Muscle layer of duodenum (tissue), 2 donors: ENCODE results near the gene MFGE8.

Experiments used
- H3K27ac ChIP-seq: one replicate; pipeline ENCODE4 v1.7.0; 2013; ENCODE audit warnings: mild to moderate bottlenecking, low read length
- H3K27me3 ChIP-seq: one replicate; pipeline ENCODE4 v1.7.0; 2013; ENCODE audit warnings: low read depth, mild to moderate bottlenecking, control low read depth, low read length
- H3K36me3 ChIP-seq, 2 donors: one replicate each; pipeline ENCODE4 v1.7.0; 2013; ENCODE audit warnings: low read length in 2 of 2, control low read depth in 1 of 2, mild to moderate bottlenecking in 1 of 2; ENCODE audit not compliant: insufficient read depth in 2 of 2, control insufficient read depth in 1 of 2
- H3K4me1 ChIP-seq, 2 donors: one replicate each; pipeline ENCODE4 v1.7.0; 2013; ENCODE audit warnings: low read length in 2 of 2, mild to moderate bottlenecking in 2 of 2, control low read depth in 1 of 2, moderate library complexity in 1 of 2; ENCODE audit not compliant: insufficient read depth in 2 of 2, control insufficient read depth in 1 of 2
- H3K4me3 ChIP-seq, 2 donors: one replicate each; pipeline ENCODE4 v1.7.0; 2013; ENCODE audit warnings: low read length in 2 of 2, low read depth in 1 of 2, mild to moderate bottlenecking in 1 of 2
- H3K9me3 ChIP-seq, 2 donors: one replicate each; pipeline ENCODE4 v1.7.0; 2013; ENCODE audit warnings: low read length in 2 of 2, control low read depth in 1 of 2, mild to moderate bottlenecking in 1 of 2; ENCODE audit not compliant: control insufficient read depth in 1 of 2
- donor health status: healthy.

The MFGE8 gene

DNA sequence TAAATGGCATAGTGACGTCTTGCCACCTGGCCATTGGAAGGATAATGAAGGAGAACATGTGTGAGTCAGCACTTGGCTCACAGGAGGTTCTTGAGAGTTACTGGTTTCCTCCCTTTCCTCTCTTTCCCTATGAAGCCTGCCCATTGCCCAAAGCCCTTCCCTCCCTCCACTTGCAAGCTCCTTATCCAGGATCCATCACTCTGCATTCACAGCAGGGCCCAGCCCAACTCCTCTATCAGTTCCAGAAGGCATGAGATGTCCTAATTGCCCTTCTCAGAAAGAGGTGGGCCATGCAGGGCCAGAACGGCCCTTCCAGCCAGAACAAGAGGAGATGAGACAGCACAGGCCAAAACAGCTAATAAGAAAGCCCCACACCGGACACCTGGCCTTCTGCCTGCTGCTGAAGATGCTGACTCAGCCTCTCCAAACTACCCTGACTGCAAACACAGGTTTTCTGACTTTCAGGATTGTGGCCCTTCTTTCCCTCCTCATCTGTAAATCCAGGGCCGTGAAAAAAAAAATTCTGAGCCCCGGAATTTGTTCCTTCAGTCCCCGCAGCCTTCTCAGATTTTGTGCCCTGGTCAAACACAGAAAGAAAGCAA is 47.6 kb downstream of the MFGE8 start:
- Histone ChIP-seq H3K27ac (no peak overlapping the region), H3K4me3 (no peak overlapping the region), H3K36me3 (no peaks in the 10 kb centered on the region), H3K9me3 (no peaks in the 10 kb centered on the region), H3K27me3 (no peaks in the 10 kb centered on the region), H3K4me1 (no peaks in the 10 kb centered on the region)

GRCh38 chr15:88864861-88865497 is 48.2 kb downstream of the MFGE8 start:
- Histone ChIP-seq H3K4me3 (no peak overlapping the region), H3K9me3 (no peaks in the 10 kb centered on the region), H3K27me3 (no peaks in the 10 kb centered on the region), H3K36me3 (no peaks in the 10 kb centered on the region), H3K4me1 (no peaks in the 10 kb centered on the region), H3K27ac (no peak overlapping the region)

DNA sequence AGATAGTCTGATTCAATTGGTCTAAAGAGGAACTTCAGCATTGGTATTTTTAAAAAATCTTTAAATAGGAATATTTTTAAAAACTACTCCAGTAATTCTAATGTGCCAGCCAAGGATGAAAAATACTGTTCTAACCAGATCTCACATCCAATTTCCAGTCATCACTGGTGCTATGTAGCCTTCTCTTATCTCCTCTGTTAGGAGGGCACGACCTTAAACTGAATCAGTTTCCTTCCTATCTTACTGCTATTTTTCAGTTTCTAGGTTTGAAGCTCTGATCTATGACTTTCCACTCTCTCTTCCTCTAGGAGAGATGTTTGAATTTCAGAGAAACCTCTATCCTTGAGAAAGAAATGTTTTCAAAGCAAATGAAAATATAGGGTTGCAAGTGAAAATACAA is 49.8 kb downstream of the MFGE8 start:
- Histone ChIP-seq H3K4me3 (no peak overlapping the region), H3K27ac (no peak overlapping the region), H3K36me3 (no peaks in the 10 kb centered on the region), H3K27me3 (no peaks in the 10 kb centered on the region), H3K9me3 (no peaks in the 10 kb centered on the region), H3K4me1 (no peaks in the 10 kb centered on the region)

DNA sequence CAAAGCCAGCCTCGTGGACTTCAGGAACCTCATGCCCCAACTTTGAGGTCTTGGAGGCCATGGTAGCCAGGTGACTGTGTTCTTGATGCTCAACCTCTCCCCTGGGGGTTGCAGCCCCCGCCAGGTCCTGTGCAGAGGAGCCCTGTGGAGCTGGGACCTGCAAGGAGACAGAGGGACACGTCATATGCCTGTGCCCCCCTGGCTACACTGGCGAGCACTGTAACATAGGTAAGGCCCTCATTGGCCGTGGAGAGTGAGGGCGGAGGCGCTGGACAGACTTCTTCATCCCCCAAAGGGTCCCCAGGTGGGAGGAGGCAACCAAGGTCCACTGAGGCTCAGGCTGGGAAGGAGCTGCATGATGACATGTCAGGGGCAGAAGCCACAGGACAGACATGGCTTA is 53.0 kb downstream of the MFGE8 start:
- H3K9me3 ChIP-seq = no peaks in the 10 kb centered on the region
- H3K36me3 ChIP-seq = no peaks in the 10 kb centered on the region
- H3K4me1 ChIP-seq = no peaks in the 10 kb centered on the region
- H3K27ac ChIP-seq = no peak overlapping the region
- H3K4me3 ChIP-seq = no peak overlapping the region
- H3K27me3 ChIP-seq = no peaks in the 10 kb centered on the region

DNA sequence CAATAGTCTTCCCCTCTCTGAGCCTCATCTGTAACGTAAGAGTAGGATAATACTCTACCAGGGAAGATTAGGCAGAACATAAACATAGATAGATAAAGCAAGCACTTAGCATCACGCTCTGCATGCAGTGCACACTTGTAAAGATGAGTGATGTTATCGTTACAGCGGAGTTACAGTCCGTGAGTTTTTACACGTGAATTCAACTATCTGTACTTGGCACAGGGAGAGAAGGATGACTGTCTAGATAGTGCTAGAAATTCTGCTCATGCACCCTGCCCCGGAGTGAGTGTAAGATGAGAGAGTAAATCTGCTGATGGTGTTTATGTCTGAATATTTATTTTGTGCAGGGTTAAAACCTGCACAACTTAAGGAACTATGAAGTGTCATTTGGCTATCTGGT is 53.6 kb downstream of the MFGE8 start:
- Histone ChIP-seq H3K27me3 (no peaks in the 10 kb centered on the region), H3K9me3 (no peaks in the 10 kb centered on the region), H3K36me3 (no peaks in the 10 kb centered on the region), H3K4me1 (no peaks in the 10 kb centered on the region), H3K27ac (no peak overlapping the region), H3K4me3 (no peak overlapping the region)

DNA sequence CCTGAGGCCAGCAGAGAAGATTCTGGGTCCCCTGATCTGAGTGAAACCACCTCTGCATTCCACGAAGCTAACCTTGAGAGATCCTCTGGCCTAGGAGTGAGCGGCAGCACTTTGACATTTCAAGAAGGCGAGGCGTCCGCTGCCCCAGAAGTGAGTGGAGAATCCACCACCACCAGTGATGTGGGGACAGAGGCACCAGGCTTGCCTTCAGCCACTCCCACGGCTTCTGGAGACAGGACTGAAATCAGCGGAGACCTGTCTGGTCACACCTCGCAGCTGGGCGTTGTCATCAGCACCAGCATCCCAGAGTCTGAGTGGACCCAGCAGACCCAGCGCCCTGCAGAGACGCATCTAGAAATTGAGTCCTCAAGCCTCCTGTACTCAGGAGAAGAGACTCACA is 54.2 kb downstream of the MFGE8 start:
- H3K9me3 ChIP-seq = no peaks in the 10 kb centered on the region
- no peak overlapping the region for H3K4me3 ChIP-seq
- H3K4me1 ChIP-seq = no peaks in the 10 kb centered on the region
- no peak overlapping the region for H3K27ac ChIP-seq
- H3K27me3 ChIP-seq = no peaks in the 10 kb centered on the region
- H3K36me3 ChIP-seq = no peaks in the 10 kb centered on the region

GRCh38 chr15:88852476-88852875 is 60.7 kb downstream of the MFGE8 start:
- Histone ChIP-seq H3K27ac (no peak overlapping the region), H3K9me3 (no peaks in the 10 kb centered on the region), H3K27me3 (no peaks in the 10 kb centered on the region), H3K4me1 (no peaks in the 10 kb centered on the region), H3K36me3 (no peaks in the 10 kb centered on the region), H3K4me3 (no peak overlapping the region)

GRCh38 chr15:88849376-88850072 is 63.7 kb downstream of the MFGE8 start:
- no peaks in the 10 kb centered on the region for H3K4me1 ChIP-seq
- no peaks in the 10 kb centered on the region for H3K36me3 ChIP-seq
- no peak overlapping the region for H3K4me3 ChIP-seq
- no peaks in the 10 kb centered on the region for H3K9me3 ChIP-seq
- H3K27me3 ChIP-seq = no peaks in the 10 kb centered on the region
- H3K27ac ChIP-seq = no peak overlapping the region
